ENCODE measurements around the gene VGLL4. TPM values are rescaled to one million over a fixed set of nuclear protein-coding genes. Genes with fewer than 3 reads are reported as not detected.

Gene VGLL4
- total and polyA plus RNA-seq, 2 of the 4 experiments (the other 2 are of a cell fraction): 26.2 to 35.4 TPM

DNA sequence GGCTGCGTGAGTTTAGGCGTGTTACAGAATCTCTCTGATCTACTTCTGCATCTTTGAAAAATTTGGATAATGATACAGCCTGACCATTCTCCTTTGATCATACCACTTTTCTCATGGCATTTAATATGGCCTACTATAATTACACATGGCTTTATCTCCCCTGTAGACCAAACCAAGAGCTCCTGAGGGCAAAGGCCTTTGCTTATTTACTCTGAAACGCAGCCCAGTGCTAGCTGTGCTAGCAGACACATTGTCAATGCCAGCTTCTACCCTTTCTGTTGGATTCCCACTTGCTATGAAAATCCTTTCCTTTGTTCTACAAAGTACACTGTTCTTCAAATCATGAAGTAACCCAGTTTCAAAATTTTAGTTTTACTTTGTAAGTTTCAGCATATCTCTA lies 16.5 kb upstream of the VGLL4 start:
- H3K14ac ChIP-seq (replicated peaks; ENCODE audit: low read depth, low read length): no peak overlapping the region
- dilution Hi-C loops (cut with HindIII; ENCODE audit: low sequenced_read_pairs, unreplicated experiment): no loop called here
- H3K23ac ChIP-seq (ENCODE audit: low read depth, low read length): no peak overlapping the region
- no peak overlapping the region for H3K18ac ChIP-seq (ENCODE audit: low read depth, low read length)
- H2BK20ac ChIP-seq (ENCODE audit: low read depth, low read length): no peak overlapping the region
- no peak overlapping the region for H4K5ac ChIP-seq (ENCODE audit: low read depth, low read length)
- H2AFZ ChIP-seq (replicated peaks; ENCODE audit: low read length, poor library complexity): no peak overlapping the region
- 33% methylated on average over 1 of the region's 3 CpGs; no CpG with 5 or more reads in 1 of the 2 experiments for WGBS, 2 experiments (ENCODE audit: extremely low coverage in 2 of 2, insufficient read length in 1 of 2)
- H3K56ac ChIP-seq (ENCODE audit: extremely low read depth, insufficient read depth, low read length): no peak overlapping the region
- H3K9me3 ChIP-seq (ENCODE audit: control insufficient read depth, insufficient read depth, low read length): no peaks in the 10 kb centered on the region; the same call in 1 of the 2 replicates
- no peak overlapping the region for H2BK120ac ChIP-seq (ENCODE audit: low read depth, low read length)
- H3K27ac ChIP-seq (ENCODE audit: insufficient read depth, low read length): no peak overlapping the region
- H2BK5ac ChIP-seq (ENCODE audit: low read depth, low read length, poor library complexity, severe bottlenecking): no peak overlapping the region
- TF ChIP-seq POLR2A (IDR thresholded peaks at IDR 0.05; ENCODE audit: low read depth, low read length) (no peak), SMC3 (IDR thresholded peaks at IDR 0.05; ENCODE audit: low read depth, low read length) (no peak), CHD1 (IDR thresholded peaks at IDR 0.05; ENCODE audit: low read depth, low read length) (no peak), MAZ (IDR thresholded peaks at IDR 0.05; ENCODE audit: borderline replicate concordance, low read depth, low read length) (no peak), RFX5 (IDR thresholded peaks at IDR 0.05; ENCODE audit: low read depth, low read length) (no peak), MAFK (IDR thresholded peaks at IDR 0.05; ENCODE audit: low read depth, low read length) (no peak), CEBPB (IDR thresholded peaks at IDR 0.05; ENCODE audit: low read depth, low read length) (no peak), MXI1 (IDR thresholded peaks at IDR 0.05; ENCODE audit: borderline replicate concordance, low read depth, low read length) (no peak), ELK1 (IDR thresholded peaks at IDR 0.05; ENCODE audit: borderline replicate concordance, low read depth, low read length) (no peak), FOS (IDR thresholded peaks at IDR 0.05; ENCODE audit: low read depth, low read length) (no peak), USF2 (IDR thresholded peaks at IDR 0.05; ENCODE audit: low read depth, low read length) (no peak)
- no peak overlapping the region for H2AK9ac ChIP-seq (replicated peaks; ENCODE audit: low read depth, low read length, poor library complexity)
- H3K9ac ChIP-seq (ENCODE audit: low read depth, low read length): no peak overlapping the region
- BruUV-seq (replicated peaks): no TSS peak
- DNase-seq (no peak), ATAC-seq (ENCODE audit: low read depth) (no peak)
- no peak overlapping the region for H3K4me3 ChIP-seq (ENCODE audit: insufficient read depth, low read depth, low read length)
- H3K9me1 ChIP-seq (ENCODE audit: insufficient read depth, low read length): peaks cover 2% of the 10 kb centered on the region; the same call in 1 of the 2 replicates
- no peak overlapping the region for H3K4me2 ChIP-seq (ENCODE audit: low read depth, low read length)
- H4K8ac ChIP-seq (ENCODE audit: low read depth in 2 of 2, low read length in 2 of 2): no peak overlapping the region
- H2AK5ac ChIP-seq (ENCODE audit: low read depth, low read length): no peak overlapping the region
- POLR2A ChIA-PET (ENCODE audit: unreplicated experiment): no interaction called here
- H4K20me1 ChIP-seq (ENCODE audit: insufficient read depth, low read length): no peaks in the 10 kb centered on the region; the same call in 1 of the 2 replicates
- no peaks in the 10 kb centered on the region for H3K4me1 ChIP-seq (ENCODE audit: control insufficient read depth, insufficient read depth, low read length)
- H3K4ac ChIP-seq (ENCODE audit: low read depth, low read length): no peak overlapping the region
- in situ Hi-C loops (cut with MboI; ENCODE audit: low sequenced_read_pairs): loop anchor here (25.0 kb wide), 1 partner anchor 898 kb away; no protein-coding TSS in a partner anchor
- intact Hi-C loops (cut with micrococcal nuclease): no loop called here
- peaks cover 6 to 15% of the 10 kb centered on the region in 2 experiments; a peak in 3 of 4 replicates for H3K79me1 ChIP-seq (ENCODE audit: low read depth in 1 of 2, low read length in 2 of 2)
- no peaks in the 10 kb centered on the region for H3K27me3 ChIP-seq (ENCODE audit: control insufficient read depth, insufficient read depth, low read length)
- H4K91ac ChIP-seq (ENCODE audit: insufficient read depth, low read depth, low read length): no peak overlapping the region
- CTCF ChIA-PET: interaction anchor here (0.6 to 1.4 kb wide), 2 partner anchors 10 to 555 kb away, joined by 3 to 4 read pairs; no protein-coding TSS in a partner anchor
- H2BK15ac ChIP-seq (ENCODE audit: low read depth, low read length): no peak overlapping the region
- no peaks in the 10 kb centered on the region for H3K36me3 ChIP-seq (ENCODE audit: control insufficient read depth, insufficient read depth, low read length)

All from IMR-90 (cell line).